Stimulated activated naive CD8-positive, alpha-beta T cell treated with anti-CD3 and anti-CD28 coated beads, Interleukin-15, Interleukin-2, amounts not matched to agents 100 ng/mL and 50 ng/mL, for 24 hours (primary cell): ENCODE measurements around the gene APOC3.

ENCODE experiments used
- H3K27ac Mint-ChIP-seq: one replicate; pipeline ENCODE4 v1.8.0; 2021; ENCODE audit warnings: mild to moderate bottlenecking, mixed read lengths
- H3K27me3 Mint-ChIP-seq: one replicate; pipeline ENCODE4 v1.8.0; 2021; ENCODE audit warnings: mixed read lengths
- H3K36me3 Mint-ChIP-seq: one replicate; pipeline ENCODE4 v1.8.0; 2021; ENCODE audit warnings: low read depth, mixed read lengths
- H3K4me1 Mint-ChIP-seq: one replicate; pipeline ENCODE4 v1.8.0; 2021; ENCODE audit warnings: low read depth, mixed read lengths
- H3K4me3 Mint-ChIP-seq: one replicate; pipeline ENCODE4 v1.8.0; 2021; ENCODE audit warnings: mild to moderate bottlenecking, mixed read lengths
- H3K9me3 Mint-ChIP-seq: one replicate; pipeline ENCODE4 v1.8.0; 2021; ENCODE audit warnings: mixed read lengths

APOC3 gene

GRCh38 chr11:116829525-116830183 lies at the start of gene APOC3:
APOC3 (plus strand) TSS chr11:116829907; CDS start chr11:116830583, 676 bp downstream.
- no peaks in the 10 kb centered on the region for H3K9me3 Mint-ChIP-seq
- no peak within 1 kb of the TSS for H3K4me3 Mint-ChIP-seq
- H3K4me1 Mint-ChIP-seq: peaks cover under 1% of the 10 kb centered on the region
- H3K27ac Mint-ChIP-seq: no peak within 1 kb of the TSS
- H3K27me3 Mint-ChIP-seq: no peaks in the 10 kb centered on the region
- no peaks in the 10 kb centered on the region for H3K36me3 Mint-ChIP-seq

- Mint-ChIP-seq H3K9me3 (no peaks in the 10 kb centered on the region), H3K4me3 (peak overlapping the region; percentile 9), H3K27ac (peak overlapping the region; percentile 51), H3K27me3 (no peaks in the 10 kb centered on the region), H3K36me3 (peaks cover 91% of the 10 kb centered on the region), H3K4me1 (peaks cover 80% of the 10 kb centered on the region)
Measured at GRCh38 chr11:116782728-116783127, 47.0 kb upstream of the APOC3 start.

- peak overlapping the region; percentile 98 for H3K4me3 Mint-ChIP-seq
- H3K27me3 Mint-ChIP-seq: no peaks in the 10 kb centered on the region
- peaks cover 65% of the 10 kb centered on the region for H3K4me1 Mint-ChIP-seq
- H3K36me3 Mint-ChIP-seq: peaks cover 57% of the 10 kb centered on the region
- peak overlapping the region; percentile 86 for H3K27ac Mint-ChIP-seq
- H3K9me3 Mint-ChIP-seq: no peaks in the 10 kb centered on the region
Measured at GRCh38 chr11:116786326-116786725, 43.4 kb upstream of the APOC3 start.

- peak overlapping the region; percentile 86 for H3K27ac Mint-ChIP-seq
- no peaks in the 10 kb centered on the region for H3K9me3 Mint-ChIP-seq
- peak overlapping the region; percentile 98 for H3K4me3 Mint-ChIP-seq
- H3K4me1 Mint-ChIP-seq: peaks cover 61% of the 10 kb centered on the region
- no peaks in the 10 kb centered on the region for H3K27me3 Mint-ChIP-seq
- peaks cover 51% of the 10 kb centered on the region for H3K36me3 Mint-ChIP-seq
Measured at GRCh38 chr11:116786966-116787365, 42.7 kb upstream of the APOC3 start.

GRCh38 chr11:116787436-116787785 lies 42.3 kb upstream of the APOC3 start:
- H3K4me1 Mint-ChIP-seq: peaks cover 61% of the 10 kb centered on the region
- peaks cover 46% of the 10 kb centered on the region for H3K36me3 Mint-ChIP-seq
- H3K9me3 Mint-ChIP-seq: no peaks in the 10 kb centered on the region

GRCh38 chr11:116787786-116788486 lies 41.8 kb upstream of the APOC3 start, which contains the start of gene ZPR1:
ZPR1 (minus strand) TSS chr11:116788023; CDS start chr11:116787990, 33 bp downstream.
- Mint-ChIP-seq H3K27ac (peak within 1 kb of the TSS; percentile 87), H3K27me3 (no peaks in the 10 kb centered on the region), H3K4me3 (peak within 1 kb of the TSS; percentile 98), H3K4me1 (peaks cover 56% of the 10 kb centered on the region), H3K9me3 (no peaks in the 10 kb centered on the region), H3K36me3 (peaks cover 41% of the 10 kb centered on the region)

More at GRCh38 chr11:116787436-116787785, 42.3 kb upstream of the APOC3 start:
- peak overlapping the region; percentile 98 for H3K4me3 Mint-ChIP-seq
- H3K27ac Mint-ChIP-seq: peak overlapping the region; percentile 86
- H3K27me3 Mint-ChIP-seq: no peaks in the 10 kb centered on the region

GRCh38 chr11:116788534-116788933 lies 41.2 kb upstream of the APOC3 start:
- peaks cover 35% of the 10 kb centered on the region for H3K36me3 Mint-ChIP-seq
- H3K27me3 Mint-ChIP-seq: no peaks in the 10 kb centered on the region
- H3K27ac Mint-ChIP-seq: peak overlapping the region; percentile 87
- peaks cover 50% of the 10 kb centered on the region for H3K4me1 Mint-ChIP-seq
- H3K9me3 Mint-ChIP-seq: no peaks in the 10 kb centered on the region
- H3K4me3 Mint-ChIP-seq: peak overlapping the region; percentile 98

GRCh38 chr11:116788975-116789374 lies 40.7 kb upstream of the APOC3 start:
- H3K27ac Mint-ChIP-seq: no peak overlapping the region
- no peaks in the 10 kb centered on the region for H3K27me3 Mint-ChIP-seq
- no peak overlapping the region for H3K4me3 Mint-ChIP-seq
- H3K36me3 Mint-ChIP-seq: peaks cover 33% of the 10 kb centered on the region
- no peaks in the 10 kb centered on the region for H3K9me3 Mint-ChIP-seq
- H3K4me1 Mint-ChIP-seq: peaks cover 50% of the 10 kb centered on the region

GRCh38 chr11:116790167-116791001 lies 39.3 kb upstream of the APOC3 start:
- H3K9me3 Mint-ChIP-seq: no peaks in the 10 kb centered on the region
- no peaks in the 10 kb centered on the region for H3K27me3 Mint-ChIP-seq
- no peak overlapping the region for H3K27ac Mint-ChIP-seq
- H3K4me3 Mint-ChIP-seq: no peak overlapping the region
- H3K36me3 Mint-ChIP-seq: peaks cover 19% of the 10 kb centered on the region
- H3K4me1 Mint-ChIP-seq: peaks cover 39% of the 10 kb centered on the region

GRCh38 chr11:116791002-116791812 lies 38.5 kb upstream of the APOC3 start:
- H3K4me1 Mint-ChIP-seq: peaks cover 31% of the 10 kb centered on the region
- H3K9me3 Mint-ChIP-seq: no peaks in the 10 kb centered on the region
- H3K36me3 Mint-ChIP-seq: peaks cover 11% of the 10 kb centered on the region
- no peak overlapping the region for H3K4me3 Mint-ChIP-seq
- no peak overlapping the region for H3K27ac Mint-ChIP-seq
- H3K27me3 Mint-ChIP-seq: no peaks in the 10 kb centered on the region

- peaks cover 25% of the 10 kb centered on the region for H3K4me1 Mint-ChIP-seq
- no peak within 1 kb of the TSS for H3K4me3 Mint-ChIP-seq
- no peak within 1 kb of the TSS for H3K27ac Mint-ChIP-seq
- H3K36me3 Mint-ChIP-seq: peaks cover 5% of the 10 kb centered on the region
- no peaks in the 10 kb centered on the region for H3K27me3 Mint-ChIP-seq
- H3K9me3 Mint-ChIP-seq: no peaks in the 10 kb centered on the region
Measured at GRCh38 chr11:116791813-116792143, 37.9 kb upstream of the APOC3 start, which contains the start of gene APOA5. APOA5 (minus strand) TSS chr11:116791879; CDS start chr11:116791860, 19 bp downstream.

GRCh38 chr11:116792144-116792868 lies 37.4 kb upstream of the APOC3 start:
- Mint-ChIP-seq H3K36me3 (no peaks in the 10 kb centered on the region), H3K27ac (no peak overlapping the region), H3K27me3 (no peaks in the 10 kb centered on the region), H3K4me1 (peaks cover 20% of the 10 kb centered on the region), H3K4me3 (no peak overlapping the region), H3K9me3 (no peaks in the 10 kb centered on the region)

- H3K27ac Mint-ChIP-seq: peak overlapping the region; percentile 31
- no peak overlapping the region for H3K4me3 Mint-ChIP-seq
- H3K36me3 Mint-ChIP-seq: no peaks in the 10 kb centered on the region
- no peaks in the 10 kb centered on the region for H3K27me3 Mint-ChIP-seq
- H3K9me3 Mint-ChIP-seq: no peaks in the 10 kb centered on the region
- H3K4me1 Mint-ChIP-seq: peaks cover 17% of the 10 kb centered on the region
Measured at GRCh38 chr11:116792869-116793771, 36.6 kb upstream of the APOC3 start.
